IMR-90 (cell line): ENCODE data around the gene B3GALT4.
A peak's percentile ranks its signal among the peaks of the same experiment; 100 is the strongest.

Source experiments
- BHLHE40 ChIP-seq: fragments of 150-350 bp; IDR thresholded peaks from 2 replicates; pipeline ENCODE4 v1.6.1; 2016; ENCODE audit warnings: mild to moderate bottlenecking, low read depth, low read length
- CEBPB ChIP-seq: IDR thresholded peaks from 2 replicates; pipeline ENCODE4 v1.6.1; 2012; ENCODE audit warnings: low read depth, low read length, improper control_type of control experiment
- CHD1 ChIP-seq: IDR thresholded peaks from 2 replicates; pipeline ENCODE4 v1.6.1; 2012; ENCODE audit warnings: low read depth, low read length, improper control_type of control experiment
- CTCF ChIP-seq: conservative IDR thresholded peaks from 2 replicates; pipeline ENCODE4 v1.5.1; 2012; ENCODE audit warnings: mild to moderate bottlenecking, low read depth, low read length, improper control_type of control experiment
- MAFK ChIP-seq: IDR thresholded peaks from 2 replicates; pipeline ENCODE4 v1.6.1; 2012; ENCODE audit warnings: low read depth, low read length, improper control_type of control experiment
- MAZ ChIP-seq: IDR thresholded peaks from 2 replicates; pipeline ENCODE4 v1.6.1; 2012; ENCODE audit warnings: low read depth, mild to moderate bottlenecking, low read length, improper control_type of control experiment, moderate library complexity, borderline replicate concordance
- NFE2L2 ChIP-seq: fragments of 150-350 bp; IDR thresholded peaks from 2 replicates; pipeline ENCODE4 v1.6.1; 2016; ENCODE audit warnings: low read depth, mild to moderate bottlenecking, low read length
- POLR2A ChIP-seq: IDR thresholded peaks from 2 replicates; pipeline ENCODE4 v1.6.1; 2012; ENCODE audit warnings: mild to moderate bottlenecking, low read depth, low read length
- RCOR1 ChIP-seq: IDR thresholded peaks from 2 replicates; pipeline ENCODE4 v1.6.1; 2012; ENCODE audit warnings: mild to moderate bottlenecking, low read length, improper control_type of control experiment; ENCODE audit not compliant: insufficient replicate concordance
- RFX5 ChIP-seq: IDR thresholded peaks from 2 replicates; pipeline ENCODE4 v1.8.0; 2012; ENCODE audit warnings: low read depth, mild to moderate bottlenecking, low read length, moderate library complexity
- SMC3 ChIP-seq: fragments of 150-350 bp; IDR thresholded peaks from 2 replicates; pipeline ENCODE4 v1.6.1; 2016; ENCODE audit warnings: low read depth, mild to moderate bottlenecking, antibody characterized with exemption, low read length, moderate library complexity

DNA sequence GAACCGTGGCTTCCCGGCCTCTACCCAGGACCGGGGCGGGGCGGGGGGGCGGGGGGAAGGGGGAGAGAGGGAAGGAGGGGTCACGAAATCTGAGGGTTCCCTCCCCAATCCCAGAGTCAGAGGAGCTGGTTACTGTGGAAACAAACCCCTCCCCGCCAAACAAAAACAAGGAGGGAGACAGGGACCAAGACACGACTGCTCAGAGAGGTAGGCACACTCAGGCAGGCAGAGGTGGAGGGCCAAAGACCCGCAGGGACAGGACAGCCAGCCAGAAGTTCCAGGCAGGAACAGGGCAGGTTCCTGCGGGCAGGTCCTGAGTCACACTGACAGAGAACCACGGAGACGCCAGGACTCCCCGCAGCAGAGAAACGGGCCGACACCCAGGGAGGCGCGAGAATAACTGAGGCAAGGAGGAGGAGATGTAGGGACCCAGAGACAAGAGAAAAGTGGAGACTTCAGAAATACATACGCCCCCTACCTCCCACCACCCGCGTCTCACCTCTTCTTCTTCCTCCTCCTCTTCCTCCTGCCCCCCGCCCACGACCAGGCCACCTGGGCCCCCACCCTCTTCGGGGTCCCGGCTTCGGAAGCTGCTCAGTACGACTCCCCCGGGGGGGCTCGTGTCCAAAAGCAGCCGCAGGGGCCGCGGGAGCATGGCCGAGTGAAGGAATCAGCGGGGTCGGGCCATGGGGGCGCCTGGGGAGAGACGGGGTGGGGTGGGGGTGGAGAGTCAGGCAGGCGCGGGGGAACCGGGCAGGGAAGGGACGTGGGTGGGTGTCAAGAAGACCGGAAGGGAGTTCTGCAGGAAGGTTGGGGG, 21.2 kb downstream of the B3GALT4 start:
- TF ChIP-seq CTCF: no peak
- TF ChIP-seq RCOR1: no peak
- TF ChIP-seq POLR2A: peak; percentile 91
- no peak for TF ChIP-seq MAZ
- no peak for TF ChIP-seq NFE2L2
- no peak for TF ChIP-seq BHLHE40
- no peak for TF ChIP-seq MAFK
- TF ChIP-seq CEBPB: no peak
- no peak for TF ChIP-seq RFX5
- no peak for TF ChIP-seq SMC3
- no peak for TF ChIP-seq CHD1
